Mucosa of descending colon (tissue), 3 donors: ENCODE results near the gene DAPP1. TPM values are rescaled to one million over a fixed set of nuclear protein-coding genes. Genes with fewer than 3 reads are reported as not detected.

Source experiments
- ATAC-seq: fragments of 200-7000 bp; cut with Tn5 transposase; one replicate; pipeline ENCODE4 v1.9.1; 2020; ENCODE audit warnings: mild to moderate bottlenecking, moderate library complexity
- DNase-seq, 3 donors: peaks; one replicate each; pipeline ENCODE4 v3.0.0-alpha.2; 2020
- H3K36me3 ChIP-seq: fragments of 200-600 bp; one replicate; pipeline ENCODE4 v1.8.0; 2021; ENCODE audit warnings: low read depth, mild to moderate bottlenecking
- H3K4me1 ChIP-seq: fragments of 200-600 bp; one replicate; pipeline ENCODE4 v1.8.0; 2021; ENCODE audit warnings: low read depth, mild to moderate bottlenecking
- H3K4me3 ChIP-seq: fragments of 200-600 bp; one replicate; pipeline ENCODE4 v1.8.0; 2021; ENCODE audit warnings: mild to moderate bottlenecking
- H3K9me3 ChIP-seq: fragments of 200-600 bp; one replicate; pipeline ENCODE4 v1.8.0; 2021; ENCODE audit warnings: mild to moderate bottlenecking
- CTCF ChIP-seq: fragments of 200-600 bp; IDR thresholded peaks from one replicate; pipeline ENCODE4 v1.8.0; 2022; ENCODE audit warnings: antibody characterized with exemption, mild to moderate bottlenecking
- intact Hi-C, 2 donors: fragments of 100-400 bp; cut with DNase I in 1 of 2; cut with micrococcal nuclease in 1 of 2; formaldehyde crosslinking; loops; one replicate each; pipeline versions ENCODE4 v1.11.0 to v1.11.1; 2022; cut with DNase I, micrococcal nuclease
- total RNA-seq, 3 donors: library from RNA; stranded (reverse); fragmentation: NEBNext Ultra II Directional in 2 of 3; extraction: Animal tissue kit (Norgen Biotek cat#: 25700) in 2 of 3; gene quantifications; one replicate each; pipeline versions ENCODE4 v1.2.1 to v1.2.4, GENCODE V29; 2021 to 2023
- donor health status: DM: no; HTN: no; CAD: no; lungs with moderate emphysema.
- donor health status: DM: no; HTN: no; CAD: no.
- donor health status: DM: no; HTN: yes; CAD: no.

Gene DAPP1
- total RNA-seq, 3 donors from 2014 or later: 1.3 to 4.6 (median 1.7) TPM

- Histone ChIP-seq H3K4me3 (no peak overlapping the region), H3K4me1 (no peaks in the 10 kb centered on the region), H3K9me3 (no peaks in the 10 kb centered on the region), H3K36me3 (no peaks in the 10 kb centered on the region)
- peak; percentile 28 for TF ChIP-seq CTCF
- ATAC-seq (peak; percentile 88), DNase-seq (peak in 2 of 3 donors; percentile 72 to 75)
- intact Hi-C loops: loop anchor here in 1 of 2 donors (5.0 kb wide), 1 partner anchor 246 kb away; the partner anchor contains the start of gene TRMT10A
These were observed 8.3 kb upstream of the DAPP1 start for GRCh38 chr4:99808260-99808857.

- ATAC-seq (no peak), DNase-seq (no peak)
- H3K4me1 ChIP-seq: no peaks in the 10 kb centered on the region
- no peaks in the 10 kb centered on the region for H3K36me3 ChIP-seq
- no peak overlapping the region for H3K4me3 ChIP-seq
- intact Hi-C loops: loop anchor here in 1 of 2 donors (5.0 kb wide), 1 partner anchor 247 kb away; the partner anchor contains the start of gene TRMT10A
- no peaks in the 10 kb centered on the region for H3K9me3 ChIP-seq
- TF ChIP-seq CTCF: no peak
These were observed 7.3 kb upstream of the DAPP1 start for GRCh38 chr4:99809326-99809725.

GRCh38 chr4:99810536-99810935, 6.1 kb upstream of the DAPP1 start:
- Histone ChIP-seq H3K4me1 (no peaks in the 10 kb centered on the region), H3K4me3 (no peak overlapping the region), H3K36me3 (no peaks in the 10 kb centered on the region), H3K9me3 (no peaks in the 10 kb centered on the region)
- ATAC-seq (no peak), DNase-seq (no peak)
- intact Hi-C loops: loop anchor here in 1 of 2 donors (10.0 kb wide), 2 partner anchors 84 to 144 kb away; partner anchors contain the start of genes H2AZ1 and LAMTOR3
- no peak for TF ChIP-seq CTCF

GRCh38 chr4:99811117-99811516, 5.5 kb upstream of the DAPP1 start:
- no peak overlapping the region for H3K4me3 ChIP-seq
- H3K4me1 ChIP-seq: peaks cover 3% of the 10 kb centered on the region
- no peak for DNase-seq
- H3K9me3 ChIP-seq: no peaks in the 10 kb centered on the region
- H3K36me3 ChIP-seq: no peaks in the 10 kb centered on the region
- ATAC-seq: no peak
- TF ChIP-seq CTCF: no peak
- intact Hi-C loops: loop anchor here in 1 of 2 donors (10.0 kb wide), 2 partner anchors 84 to 144 kb away; partner anchors contain the start of genes H2AZ1 and LAMTOR3

GRCh38 chr4:99811850-99812249, 4.8 kb upstream of the DAPP1 start:
- DNase-seq (peak in 1 of 3 donors; percentile 89), ATAC-seq (no peak)
- intact Hi-C loops: loop anchor here in 1 of 2 donors (10.0 kb wide), 2 partner anchors 83 to 143 kb away; partner anchors contain the start of genes H2AZ1 and LAMTOR3

More at GRCh38 chr4:99811850-99812249, 4.8 kb upstream of the DAPP1 start:
- Histone ChIP-seq H3K4me3 (no peak overlapping the region), H3K4me1 (peaks cover 3% of the 10 kb centered on the region), H3K9me3 (no peaks in the 10 kb centered on the region), H3K36me3 (no peaks in the 10 kb centered on the region)
- peak; percentile 40 for TF ChIP-seq CTCF
